ENCODE data around the gene BLOC1S2. TPM values are rescaled to one million over a fixed set of nuclear protein-coding genes. Genes with fewer than 3 reads are reported as not detected.

BLOC1S2 gene
- polyA plus RNA-seq, 4 donors, result 38.3 to 45.7 (median 42.6) TPM

Other genes starting within 250 kb of the BLOC1S2 start
- 1 to 10 TPM; 2.0 to 2.9 (median 2.6) TPM for gene CPN1, start 204.8 kb downstream of the BLOC1S2 start, polyA plus RNA-seq (ENCODE audit: insufficient read length in 4 of 4)
- 10 to 100 TPM; 50.2 to 62.6 (median 54.3) TPM for gene ERLIN1, start 100.7 kb downstream of the BLOC1S2 start, polyA plus RNA-seq (ENCODE audit: insufficient read length in 4 of 4)
- 10 to 100 TPM; 23.8 to 30.5 (median 29.0) TPM for gene CHUK, start 57.1 kb downstream of the BLOC1S2 start, polyA plus RNA-seq (ENCODE audit: insufficient read length in 4 of 4)
- 10 to 100 TPM; 27.9 to 31.8 (median 27.9) TPM for gene CWF19L1, start 19.0 kb downstream of the BLOC1S2 start, polyA plus RNA-seq (ENCODE audit: insufficient read length in 4 of 4)
- gene PKD2L1, start 43.5 kb upstream of the BLOC1S2 start, polyA plus RNA-seq (ENCODE audit: insufficient read length in 4 of 4), result under 1 TPM; 0.08 to 0.31 (median 0.26) TPM
- gene SCD, start 60.6 kb upstream of the BLOC1S2 start, polyA plus RNA-seq (ENCODE audit: insufficient read length in 4 of 4), result 10 to 100 TPM; 33.6 to 50.3 (median 46.0) TPM
- gene WNT8B, start 176.3 kb upstream of the BLOC1S2 start, polyA plus RNA-seq (ENCODE audit: insufficient read length in 4 of 4), result 1 to 10 TPM in 2 of 4 donors, under 1 TPM in 2; 0.64 to 1.3 (median 0.86) TPM
- gene SEC31B, start 233.2 kb upstream of the BLOC1S2 start, polyA plus RNA-seq (ENCODE audit: insufficient read length in 4 of 4), result 10 to 100 TPM; 13.0 to 20.9 (median 14.9) TPM
- gene NDUFB8, start 243.2 kb upstream of the BLOC1S2 start, polyA plus RNA-seq (ENCODE audit: insufficient read length in 4 of 4), result 100 to 1,000 TPM; 165 to 201 (median 169) TPM
- 10 to 100 TPM; 38.9 to 46.0 (median 45.1) TPM for gene HIF1AN, start 249.3 kb upstream of the BLOC1S2 start, polyA plus RNA-seq (ENCODE audit: insufficient read length in 4 of 4)